Cardiac septum (tissue), 1 donor: ENCODE results near the gene TBC1D8. TPM values are rescaled to one million over a fixed set of nuclear protein-coding genes. Genes with fewer than 3 reads are reported as not detected.
"Not testable (repeated sequence)": the region's sequence is repeated elsewhere in the genome, so short reads cannot be mapped to it uniquely, and the experiment has no call there.

Experiments used
- DNase-seq: peaks from one replicate; pipeline ENCODE4 v3.0.0-alpha.2; 2020; ENCODE audit warnings: low spot score
- intact Hi-C: fragments of 100-400 bp; cut with DNase I; formaldehyde crosslinking; loops from one replicate; pipeline ENCODE4 v1.14.0; 2022
- long read RNA-seq: library from polyadenylated mRNA; unstranded; transcript quantifications from one replicate; pipeline ENCODE4 v2.0.0, GENCODE V29; 2021
- total RNA-seq: library from RNA; stranded (reverse); fragmentation: NEBNext Ultra II Directional; extraction: Animal tissue kit (Norgen Biotek cat#: 25700); gene quantifications from one replicate; pipeline ENCODE4 v1.2.1, GENCODE V29; 2021
- donor health status: DM: no; HTN: no; CAD: no.

Gene TBC1D8
- total RNA-seq = 52.3 TPM
- long read RNA-seq, transcript TBC1D8-201 (20 exons, 3,627 nt) = major isoform, 12 of 66 reads
- long read RNA-seq, transcript TBC1D8-202 (20 exons, 3,803 nt) = minor isoform, 7 of 66 reads
- long read RNA-seq, partial matches to known transcripts = 29 of 66 reads
- long read RNA-seq, other reads (novel, unspliced or antisense) = 18 of 66 reads

GRCh38 chr2:101151146-101151858 lies at the start of gene TBC1D8:
Gene TBC1D8, minus strand, starts transcription at chr2:101151382. Its CDS starts 129 bp downstream, at chr2:101151253.
- intact Hi-C loops = loop anchor here (1.0 to 10.0 kb wide), 4 partner anchors 26 to 337 kb away; partner anchors contain the start of gene CNOT11
- peak; percentile 97 for DNase-seq

GRCh38 chr2:101200676-101201075 lies 49.5 kb upstream of the TBC1D8 start:
- intact Hi-C loops = no loop called here

GRCh38 chr2:101199251-101199791 lies 48.1 kb upstream of the TBC1D8 start:
- DNase-seq = no peak
- intact Hi-C loops = no loop called here

More at GRCh38 chr2:101200676-101201075, 49.5 kb upstream of the TBC1D8 start:
- no peak for DNase-seq

GRCh38 chr2:101197814-101198213 lies 46.6 kb upstream of the TBC1D8 start:
- no peak for DNase-seq
- intact Hi-C loops = no loop called here

GRCh38 chr2:101197215-101197745 lies 46.1 kb upstream of the TBC1D8 start:
- DNase-seq = no peak
- intact Hi-C loops = no loop called here

GRCh38 chr2:101195871-101196661 lies 44.9 kb upstream of the TBC1D8 start:
- DNase-seq = no peak
- intact Hi-C loops = no loop called here

- DNase-seq = no peak
- intact Hi-C loops = no loop called here
These were observed 41.9 kb upstream of the TBC1D8 start for GRCh38 chr2:101193033-101193626.

GRCh38 chr2:101190747-101191516 lies 39.8 kb upstream of the TBC1D8 start:
- intact Hi-C loops = no loop called here
- DNase-seq = no peak

- DNase-seq = no peak
- intact Hi-C loops = no loop called here
These were observed 37.7 kb upstream of the TBC1D8 start for GRCh38 chr2:101188683-101189405.

- no peak for DNase-seq
- intact Hi-C loops = no loop called here
These were observed 35.9 kb upstream of the TBC1D8 start for GRCh38 chr2:101187131-101187530.

- intact Hi-C loops = no loop called here
- DNase-seq = no peak
These were observed 34.5 kb upstream of the TBC1D8 start for GRCh38 chr2:101185656-101186055.

- no peak for DNase-seq
These were observed 33.9 kb upstream of the TBC1D8 start for GRCh38 chr2:101185085-101185484.

GRCh38 chr2:101179982-101180381 lies 28.8 kb upstream of the TBC1D8 start:
- no peak for DNase-seq
- intact Hi-C loops = no loop called here

More at GRCh38 chr2:101185085-101185484, 33.9 kb upstream of the TBC1D8 start:
- intact Hi-C loops = no loop called here

- intact Hi-C loops = no loop called here
- no peak for DNase-seq
These were observed 25.6 kb upstream of the TBC1D8 start for GRCh38 chr2:101176803-101177202.

GRCh38 chr2:101175991-101176390 lies 24.8 kb upstream of the TBC1D8 start:
- DNase-seq = no peak
- intact Hi-C loops = no loop called here

GRCh38 chr2:101173707-101174295 lies 22.6 kb upstream of the TBC1D8 start:
- intact Hi-C loops = no loop called here
- DNase-seq = no peak

GRCh38 chr2:101169822-101170221 lies 18.6 kb upstream of the TBC1D8 start:
- intact Hi-C loops, DNase-seq: not testable (repeated sequence)

- intact Hi-C loops = no loop called here
- DNase-seq = no peak
These were observed 17.5 kb upstream of the TBC1D8 start for GRCh38 chr2:101168706-101169105.
